ENCODE results near the gene ETNK2.

Gene ETNK2

GRCh38 chr1:204128964-204129896 lies 22.6 kb downstream of the ETNK2 start:
- no peak overlapping the region for H3K4ac ChIP-seq (ENCODE audit: low read length)
- WGBS, 2 donors (ENCODE audit: extremely low coverage in 2 of 2, insufficient read length in 2 of 2, insufficient replicate concordance in 1 of 2) = no CpG with 5 or more reads among the region's 29 CpGs
- peaks cover 17 to 72% of the 10 kb centered on the region in 2 donors for H3K36me3 ChIP-seq (replicated peaks in 1 of 2; ENCODE audit: control insufficient read depth in 2 of 2, insufficient read depth in 2 of 2, low read length in 2 of 2)
- H3K79me1 ChIP-seq (ENCODE audit: low read depth, low read length) = peaks cover 4% of the 10 kb centered on the region
- H3K4me3 ChIP-seq (ENCODE audit: low read length in 2 of 2) = no peak overlapping the region
- H3K9ac ChIP-seq (ENCODE audit: low read depth, low read length, poor library complexity) = peak overlapping the region; percentile 79
- H3K27ac ChIP-seq (replicated peaks; ENCODE audit: low read length) = no peak overlapping the region
- H2BK12ac ChIP-seq (ENCODE audit: low read length) = no peak overlapping the region
- H3K4me2 ChIP-seq (ENCODE audit: insufficient read depth, low read length, poor library complexity, severe bottlenecking) = peak overlapping the region; percentile 43
- no peak overlapping the region for H2AFZ ChIP-seq (ENCODE audit: low read length)
- peak overlapping the region; percentile 84 for H3K18ac ChIP-seq (ENCODE audit: low read length)
- no peaks in the 10 kb centered on the region for H3K27me3 ChIP-seq (ENCODE audit: control insufficient read depth in 3 of 3, insufficient read depth in 3 of 3, low read depth in 1 of 3, low read length in 3 of 3)
- H2BK5ac ChIP-seq (ENCODE audit: low read length) = no peak overlapping the region
- peaks cover 7 to 23% of the 10 kb centered on the region in 2 donors for H3K4me1 ChIP-seq (ENCODE audit: control insufficient read depth in 2 of 2, insufficient read depth in 1 of 2, low read depth in 1 of 2, low read length in 2 of 2)
- H2BK120ac ChIP-seq (ENCODE audit: low read depth, low read length) = no peak overlapping the region
- peak overlapping the region; percentile 94 for H2AK5ac ChIP-seq (ENCODE audit: low read depth, low read length)
- no peak overlapping the region for H4K91ac ChIP-seq (ENCODE audit: low read depth, low read length, poor library complexity)
- no peak overlapping the region for H3K14ac ChIP-seq (ENCODE audit: low read length)
- H3K23ac ChIP-seq (ENCODE audit: low read depth, low read length, poor library complexity) = peak overlapping the region; percentile 85
- no peaks in the 10 kb centered on the region for H3K9me3 ChIP-seq (replicated peaks in 1 of 2; ENCODE audit: control insufficient read depth in 2 of 2, insufficient read depth in 1 of 2, low read depth in 1 of 2, low read length in 2 of 2)
- H4K8ac ChIP-seq (ENCODE audit: low read depth, low read length) = no peak overlapping the region
- peak overlapping the region; percentile 62 for H2BK15ac ChIP-seq (ENCODE audit: low read length)
- DNase-seq (ENCODE audit: low spot score) = peak; percentile 54

GRCh38 chr1:204128464-204128963 lies 23.3 kb downstream of the ETNK2 start:
- no CpG with 5 or more reads among the region's 4 CpGs for WGBS, 2 donors (ENCODE audit: extremely low coverage in 2 of 2, insufficient read length in 2 of 2, insufficient replicate concordance in 1 of 2)

GRCh38 chr1:204127597-204128242 lies 24.1 kb downstream of the ETNK2 start:
- H3K4ac ChIP-seq (ENCODE audit: low read length) = no peak overlapping the region
- H2AFZ ChIP-seq (ENCODE audit: low read length) = no peak overlapping the region
- peaks cover 7 to 23% of the 10 kb centered on the region in 2 donors for H3K4me1 ChIP-seq (ENCODE audit: control insufficient read depth in 2 of 2, insufficient read depth in 1 of 2, low read depth in 1 of 2, low read length in 2 of 2)
- DNase-seq (ENCODE audit: low spot score) = peak; percentile 58
- H4K8ac ChIP-seq (ENCODE audit: low read depth, low read length) = no peak overlapping the region
- no peak overlapping the region for H2BK5ac ChIP-seq (ENCODE audit: low read length)
- no peak overlapping the region for H4K91ac ChIP-seq (ENCODE audit: low read depth, low read length, poor library complexity)
- H2BK12ac ChIP-seq (ENCODE audit: low read length) = no peak overlapping the region
- no peak overlapping the region for H3K27ac ChIP-seq (replicated peaks; ENCODE audit: low read length)
- no CpG with 5 or more reads among the region's 5 CpGs for WGBS, 2 donors (ENCODE audit: extremely low coverage in 2 of 2, insufficient read length in 2 of 2, insufficient replicate concordance in 1 of 2)
- no peaks in the 10 kb centered on the region for H3K27me3 ChIP-seq (ENCODE audit: control insufficient read depth in 3 of 3, insufficient read depth in 3 of 3, low read depth in 1 of 3, low read length in 3 of 3)
- H2BK15ac ChIP-seq (ENCODE audit: low read length) = no peak overlapping the region
- peaks cover 28 to 79% of the 10 kb centered on the region in 2 donors for H3K36me3 ChIP-seq (replicated peaks in 1 of 2; ENCODE audit: control insufficient read depth in 2 of 2, insufficient read depth in 2 of 2, low read length in 2 of 2)
- H2BK120ac ChIP-seq (ENCODE audit: low read depth, low read length) = no peak overlapping the region
- H3K9ac ChIP-seq (ENCODE audit: low read depth, low read length, poor library complexity) = no peak overlapping the region
- peaks cover 7% of the 10 kb centered on the region for H3K79me1 ChIP-seq (ENCODE audit: low read depth, low read length)
- no peak overlapping the region for H3K18ac ChIP-seq (ENCODE audit: low read length)
- H3K14ac ChIP-seq (ENCODE audit: low read length) = no peak overlapping the region
- no peaks in the 10 kb centered on the region for H3K9me3 ChIP-seq (replicated peaks in 1 of 2; ENCODE audit: control insufficient read depth in 2 of 2, insufficient read depth in 1 of 2, low read depth in 1 of 2, low read length in 2 of 2)
- no peak overlapping the region for H3K4me3 ChIP-seq (ENCODE audit: low read length in 2 of 2)
- H3K4me2 ChIP-seq (ENCODE audit: insufficient read depth, low read length, poor library complexity, severe bottlenecking) = no peak overlapping the region
- no peak overlapping the region for H2AK5ac ChIP-seq (ENCODE audit: low read depth, low read length)
- H3K23ac ChIP-seq (ENCODE audit: low read depth, low read length, poor library complexity) = no peak overlapping the region

More at GRCh38 chr1:204128464-204128963, 23.3 kb downstream of the ETNK2 start:
- H3K9me3 ChIP-seq (replicated peaks in 1 of 2; ENCODE audit: control insufficient read depth in 2 of 2, insufficient read depth in 1 of 2, low read depth in 1 of 2, low read length in 2 of 2) = no peaks in the 10 kb centered on the region
- no peak overlapping the region for H3K27ac ChIP-seq (replicated peaks; ENCODE audit: low read length)
- H3K23ac ChIP-seq (ENCODE audit: low read depth, low read length, poor library complexity) = peak overlapping the region; percentile 27
- H3K4me2 ChIP-seq (ENCODE audit: insufficient read depth, low read length, poor library complexity, severe bottlenecking) = no peak overlapping the region
- no peak overlapping the region for H3K4ac ChIP-seq (ENCODE audit: low read length)
- no peak overlapping the region for H2BK120ac ChIP-seq (ENCODE audit: low read depth, low read length)
- H2BK12ac ChIP-seq (ENCODE audit: low read length) = peak overlapping the region; percentile 82
- H3K9ac ChIP-seq (ENCODE audit: low read depth, low read length, poor library complexity) = no peak overlapping the region
- no peak overlapping the region for H2AK5ac ChIP-seq (ENCODE audit: low read depth, low read length)
- H2BK15ac ChIP-seq (ENCODE audit: low read length) = no peak overlapping the region
- H3K27me3 ChIP-seq (ENCODE audit: control insufficient read depth in 3 of 3, insufficient read depth in 3 of 3, low read depth in 1 of 3, low read length in 3 of 3) = no peaks in the 10 kb centered on the region
- DNase-seq (ENCODE audit: low spot score) = no peak
- peaks cover 7% of the 10 kb centered on the region for H3K79me1 ChIP-seq (ENCODE audit: low read depth, low read length)
- H2AFZ ChIP-seq (ENCODE audit: low read length) = no peak overlapping the region
- no peak overlapping the region for H3K18ac ChIP-seq (ENCODE audit: low read length)
- H2BK5ac ChIP-seq (ENCODE audit: low read length) = no peak overlapping the region
- H3K36me3 ChIP-seq (replicated peaks in 1 of 2; ENCODE audit: control insufficient read depth in 2 of 2, insufficient read depth in 2 of 2, low read length in 2 of 2) = peaks cover 21 to 73% of the 10 kb centered on the region in 2 donors
- no peak overlapping the region for H4K8ac ChIP-seq (ENCODE audit: low read depth, low read length)
- peak overlapping the region; percentile 82 for H4K91ac ChIP-seq (ENCODE audit: low read depth, low read length, poor library complexity)
- peaks cover 7 to 23% of the 10 kb centered on the region in 2 donors for H3K4me1 ChIP-seq (ENCODE audit: control insufficient read depth in 2 of 2, insufficient read depth in 1 of 2, low read depth in 1 of 2, low read length in 2 of 2)
- H3K14ac ChIP-seq (ENCODE audit: low read length) = no peak overlapping the region
- no peak overlapping the region for H3K4me3 ChIP-seq (ENCODE audit: low read length in 2 of 2)

GRCh38 chr1:204126956-204127355 lies 24.9 kb downstream of the ETNK2 start:
- Histone ChIP-seq H3K4ac (ENCODE audit: low read length) (no peak overlapping the region), H3K79me1 (ENCODE audit: low read depth, low read length) (peaks cover 7% of the 10 kb centered on the region), H2BK12ac (ENCODE audit: low read length) (no peak overlapping the region), H3K4me1 (ENCODE audit: control insufficient read depth in 2 of 2, insufficient read depth in 1 of 2, low read depth in 1 of 2, low read length in 2 of 2) (peaks cover 7 to 23% of the 10 kb centered on the region in 2 donors), H2BK120ac (ENCODE audit: low read depth, low read length) (no peak overlapping the region), H2AK5ac (ENCODE audit: low read depth, low read length) (peak overlapping the region; percentile 57), H3K27ac (replicated peaks; ENCODE audit: low read length) (no peak overlapping the region), H2BK15ac (ENCODE audit: low read length) (peak overlapping the region; percentile 14), H3K36me3 (replicated peaks in 1 of 2; ENCODE audit: control insufficient read depth in 2 of 2, insufficient read depth in 2 of 2, low read length in 2 of 2) (peaks cover 32 to 85% of the 10 kb centered on the region in 2 donors), H3K4me2 (ENCODE audit: insufficient read depth, low read length, poor library complexity, severe bottlenecking) (no peak overlapping the region), H2BK5ac (ENCODE audit: low read length) (no peak overlapping the region), H3K27me3 (ENCODE audit: control insufficient read depth in 3 of 3, insufficient read depth in 3 of 3, low read depth in 1 of 3, low read length in 3 of 3) (no peaks in the 10 kb centered on the region), H4K91ac (ENCODE audit: low read depth, low read length, poor library complexity) (no peak overlapping the region), H2AFZ (ENCODE audit: low read length) (no peak overlapping the region), H3K14ac (ENCODE audit: low read length) (no peak overlapping the region), H3K9ac (ENCODE audit: low read depth, low read length, poor library complexity) (no peak overlapping the region), H4K8ac (ENCODE audit: low read depth, low read length) (no peak overlapping the region), H3K9me3 (replicated peaks in 1 of 2; ENCODE audit: control insufficient read depth in 2 of 2, insufficient read depth in 1 of 2, low read depth in 1 of 2, low read length in 2 of 2) (no peaks in the 10 kb centered on the region), H3K18ac (ENCODE audit: low read length) (peak overlapping the region; percentile 38), H3K23ac (ENCODE audit: low read depth, low read length, poor library complexity) (peak overlapping the region; percentile 44), H3K4me3 (ENCODE audit: low read length in 2 of 2) (no peak overlapping the region)
- no peak for DNase-seq (ENCODE audit: low spot score)
- WGBS, 2 donors (ENCODE audit: extremely low coverage in 2 of 2, insufficient read length in 2 of 2, insufficient replicate concordance in 1 of 2) = no CpG with 5 or more reads among the region's 7 CpGs

Data from neuronal stem cell (in vitro differentiated cells).